Endothelial cell of umbilical vein (primary cell): Measurements from ENCODE around the gene HTT. TPM values are rescaled to one million over a fixed set of nuclear protein-coding genes. Genes with fewer than 3 reads are reported as not detected.

Experiments
- BruUV-seq: library from RNA; stranded (reverse); fragments of 400-500 nt; replicated peaks from 2 replicates; lab custom pipeline; 2021; lab: Mats Ljungman, UMichigan
- CTCF ChIA-PET: fragments of 300-600, 350-600 bp; sonication (Branson Sonifier 250); formaldehyde crosslinking; loops from one replicate; lab custom pipeline; 2021; ENCODE audit warnings: antibody characterized with exemption, inconsistent platforms; lab: Charles Lee
- POLR2A ChIA-PET: fragments of 300-600, 350-600 bp; sonication (Branson Sonifier 250); formaldehyde crosslinking; loops from one replicate; lab custom pipeline; 2021; ENCODE audit warnings: antibody characterized with exemption, inconsistent platforms; lab: Charles Lee
- DNase-seq: peaks from one replicate; pipeline ENCODE4 v3.0.0-alpha.2; 2011; ENCODE audit warnings: low read depth, low spot score
- FAIRE-seq: peaks from 2 replicates; lab custom pipeline; 2011; peaks lifted over from hg19 to GRCh38; lab: Jason Lieb, UNC
- H2AFZ ChIP-seq: 2 replicates; pipeline ENCODE4 v1.6.0; 2012; ENCODE audit warnings: low read depth, low read length, control low read depth, inconsistent platforms
- H3K27ac ChIP-seq: 2 replicates; pipeline ENCODE4 v1.5.1; 2011; ENCODE audit warnings: low read depth, mild to moderate bottlenecking, control low read depth, low read length, moderate library complexity; ENCODE audit not compliant: insufficient read depth
- H3K27me3 ChIP-seq, 2 experiments: 2 replicates each; pipeline versions ENCODE4 v1.6.0 to v1.6.1; 2011; ENCODE audit warnings: low read length in 2 of 2, mixed read lengths in 1 of 2; ENCODE audit not compliant: control insufficient read depth in 2 of 2, insufficient read depth in 2 of 2
- H3K36me3 ChIP-seq, 2 experiments: 2 replicates in 1 of 2; 3 replicates in 1 of 2; pipeline ENCODE4 v1.5.1; 2011; ENCODE audit warnings: low read length in 2 of 2, mild to moderate bottlenecking in 1 of 2, moderate library complexity in 1 of 2; ENCODE audit not compliant: control insufficient read depth in 2 of 2, insufficient read depth in 2 of 2; ENCODE audit errors: extremely low read depth in 1 of 2
- H3K4me1 ChIP-seq: 3 replicates; pipeline ENCODE4 v1.5.1; 2011; ENCODE audit warnings: mild to moderate bottlenecking, low read length; ENCODE audit not compliant: control insufficient read depth, insufficient read depth; ENCODE audit errors: extremely low read depth
- H3K4me2 ChIP-seq: 2 replicates; pipeline ENCODE4 v1.6.1; 2011; ENCODE audit warnings: low read length, control low read depth, mixed read lengths; ENCODE audit not compliant: insufficient read depth
- H3K4me3 ChIP-seq, 3 experiments: fragments of 200-600 bp in 1 of 3; sonication (generic), shearing (Covaris generic) in 1 of 3; replicated peaks in 1 of 3; 2 replicates each; pipeline ENCODE4 v1.5.1; 2011 to 2016; ENCODE audit warnings: control low read depth in 3 of 3, low read length in 3 of 3, mild to moderate bottlenecking in 2 of 3, inconsistent platforms in 1 of 3, low read depth in 1 of 3, moderate library complexity in 1 of 3; ENCODE audit not compliant: insufficient read depth in 1 of 3
- H3K79me2 ChIP-seq: 2 replicates; pipeline ENCODE4 v1.6.0; 2012; ENCODE audit warnings: low read length, inconsistent platforms; ENCODE audit not compliant: control insufficient read depth, insufficient read depth
- H3K9ac ChIP-seq: replicated peaks from 2 replicates; pipeline ENCODE3; 2011; ENCODE audit warnings: low read length, control low read depth; ENCODE audit not compliant: insufficient read depth; ENCODE audit errors: extremely low read depth
- H3K9me1 ChIP-seq: replicated peaks from 3 replicates; pipeline ENCODE4 v1.6.0; 2011; ENCODE audit warnings: mild to moderate bottlenecking, low read length; ENCODE audit not compliant: control insufficient read depth, insufficient read depth; ENCODE audit errors: extremely low read depth
- H3K9me3 ChIP-seq: replicated peaks from 2 replicates; pipeline ENCODE4 v1.5.1; 2012; ENCODE audit warnings: low read length, inconsistent platforms; ENCODE audit not compliant: control insufficient read depth, insufficient read depth
- H4K20me1 ChIP-seq: replicated peaks from 2 replicates; pipeline ENCODE3; 2011; ENCODE audit warnings: mild to moderate bottlenecking, low read length; ENCODE audit not compliant: control insufficient read depth, insufficient read depth; ENCODE audit errors: extremely low read depth
- EZH2 ChIP-seq: IDR thresholded peaks from 2 replicates; pipeline ENCODE4 v1.6.1; 2012; ENCODE audit warnings: borderline replicate concordance, low read depth, mild to moderate bottlenecking, moderate library complexity, low read length, inconsistent platforms; ENCODE audit not compliant: severe bottlenecking
- FOS ChIP-seq: IDR thresholded peaks from 2 replicates; pipeline ENCODE4 v1.6.1; 2011; ENCODE audit warnings: mild to moderate bottlenecking, low read length, moderate library complexity, borderline replicate concordance; ENCODE audit not compliant: insufficient read depth
- GATA2 ChIP-seq: IDR thresholded peaks from 2 replicates; pipeline ENCODE4 v1.7.0; 2011; ENCODE audit warnings: low read depth, mild to moderate bottlenecking, moderate library complexity, mixed read lengths, low read length; ENCODE audit not compliant: insufficient read length, insufficient read depth
- JUN ChIP-seq: IDR thresholded peaks from 2 replicates; pipeline ENCODE4 v1.6.1; 2011; ENCODE audit warnings: borderline replicate concordance, low read depth; ENCODE audit not compliant: insufficient read length, insufficient read depth
- MYC ChIP-seq: IDR thresholded peaks from one replicate; pipeline ENCODE4 v1.6.1; 2011; ENCODE audit warnings: mild to moderate bottlenecking, low read depth, low read length
- POLR2A ChIP-seq: IDR thresholded peaks from 2 replicates; pipeline ENCODE4 v1.6.1; 2012; ENCODE audit warnings: low read depth, mild to moderate bottlenecking, control low read depth, low read length
- POLR2AphosphoS5 ChIP-seq: IDR thresholded peaks from 2 replicates; pipeline ENCODE4 v1.6.1; 2012; ENCODE audit warnings: low read depth, mild to moderate bottlenecking, control low read depth, low read length, moderate library complexity; ENCODE audit not compliant: insufficient read depth
- dilution Hi-C: fragments of 300-500 bp; cut with MboI; formaldehyde crosslinking; loops from one replicate; pipeline ENCODE4 v1.15.0; 2019; ENCODE audit warnings: low sequenced_read_pairs; ENCODE audit not compliant: extremely low pct_ligation_motif_present
- intact Hi-C: fragments of 100-400 bp; cut with micrococcal nuclease; formaldehyde crosslinking; loops from one replicate; pipeline ENCODE4 v1.10.0; 2022
- polyA plus RNA-seq, 4 experiments: library from polyadenylated mRNA; depleted of rRNA in 3 of 4; stranded (reverse) in 3 of 4; unstranded in 1 of 4; fragments of >200 nt; gene quantifications; 2 replicates each; pipeline versions ENCODE4 v1.2.1 to v1.2.3, GENCODE V29; 2011 to 2012; ENCODE audit warnings: missing spikeins in 1 of 4
- total RNA-seq: library from RNA; stranded (reverse); gene quantifications from 2 replicates; pipeline ENCODE4 v1.2.3, GENCODE V29; 2021
- TF ChIP-seq, protein P1 (sequence below), 2 donors: IDR thresholded peaks; 1 replicate in 1 of 2; 2 replicates in 1 of 2; pipeline ENCODE4 v1.5.1; 2011; ENCODE audit warnings: low read length in 2 of 2, mild to moderate bottlenecking in 2 of 2, moderate library complexity in 2 of 2, control low read depth in 1 of 2, inconsistent platforms in 1 of 2, low read depth in 1 of 2; ENCODE audit not compliant: insufficient read depth in 1 of 2; ENCODE audit errors: extremely low read depth in 1 of 2
- TF ChIP-seq, protein P2 (sequence below): IDR thresholded peaks from 2 replicates; pipeline ENCODE4 v1.6.1; 2011; ENCODE audit not compliant: insufficient read depth, insufficient read length

Gene HTT
- total and polyA plus RNA-seq, 2 donors (not counting 3 experiments of a cell fraction or from before 2014, with no cell fraction given): 15.7 to 61.2 TPM

DNA sequence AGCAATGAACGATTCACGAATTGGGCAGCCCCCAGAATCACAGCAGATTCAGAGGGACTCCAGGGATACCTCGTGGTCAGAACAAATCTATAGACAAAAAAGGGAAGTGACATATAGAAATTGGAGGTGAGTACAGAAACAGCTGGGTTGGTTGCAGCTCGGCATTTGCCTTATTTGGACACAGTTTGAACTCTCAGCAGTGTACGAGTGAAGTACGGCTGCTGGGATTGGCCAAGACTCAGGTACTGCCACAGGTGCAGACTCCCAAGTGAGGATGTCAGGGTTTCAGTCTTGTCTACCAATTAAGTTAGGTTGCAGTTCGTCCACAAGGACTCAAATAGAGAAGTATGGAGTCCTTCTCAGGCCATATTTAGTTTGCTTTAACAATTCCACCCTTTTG lies 28.3 kb upstream of the HTT start:
- Histone ChIP-seq H3K9me3 (no peaks in the 10 kb centered on the region), H4K20me1 (no peaks in the 10 kb centered on the region), H2AFZ (no peak overlapping the region), H3K4me2 (no peak overlapping the region), H3K36me3 (no peaks in the 10 kb centered on the region), H3K4me3 (no peak overlapping the region), H3K79me2 (no peaks in the 10 kb centered on the region), H3K27me3 (no peaks in the 10 kb centered on the region), H3K4me1 (peaks cover 7% of the 10 kb centered on the region), H3K9me1 (no peaks in the 10 kb centered on the region), H3K27ac (no peak overlapping the region), H3K9ac (no peak overlapping the region)
- CTCF ChIA-PET: interaction anchor here (1.0 to 2.7 kb wide), 6 partner anchors 15 to 834 kb away, joined by 3 to 15 read pairs (median 6); no protein-coding TSS in a partner anchor
- intact Hi-C loops (no loop called here), dilution Hi-C loops (no loop called here)
- no TSS peak for BruUV-seq
- POLR2A ChIA-PET: no interaction called here
- DNase-seq: no peak
- no peak for FAIRE-seq
- TF ChIP-seq POLR2A: no peak
- no peak for TF ChIP-seq POLR2AphosphoS5
- no peak for TF ChIP-seq MYC
- no peak for TF ChIP-seq FOS
- TF ChIP-seq, protein P1, sequence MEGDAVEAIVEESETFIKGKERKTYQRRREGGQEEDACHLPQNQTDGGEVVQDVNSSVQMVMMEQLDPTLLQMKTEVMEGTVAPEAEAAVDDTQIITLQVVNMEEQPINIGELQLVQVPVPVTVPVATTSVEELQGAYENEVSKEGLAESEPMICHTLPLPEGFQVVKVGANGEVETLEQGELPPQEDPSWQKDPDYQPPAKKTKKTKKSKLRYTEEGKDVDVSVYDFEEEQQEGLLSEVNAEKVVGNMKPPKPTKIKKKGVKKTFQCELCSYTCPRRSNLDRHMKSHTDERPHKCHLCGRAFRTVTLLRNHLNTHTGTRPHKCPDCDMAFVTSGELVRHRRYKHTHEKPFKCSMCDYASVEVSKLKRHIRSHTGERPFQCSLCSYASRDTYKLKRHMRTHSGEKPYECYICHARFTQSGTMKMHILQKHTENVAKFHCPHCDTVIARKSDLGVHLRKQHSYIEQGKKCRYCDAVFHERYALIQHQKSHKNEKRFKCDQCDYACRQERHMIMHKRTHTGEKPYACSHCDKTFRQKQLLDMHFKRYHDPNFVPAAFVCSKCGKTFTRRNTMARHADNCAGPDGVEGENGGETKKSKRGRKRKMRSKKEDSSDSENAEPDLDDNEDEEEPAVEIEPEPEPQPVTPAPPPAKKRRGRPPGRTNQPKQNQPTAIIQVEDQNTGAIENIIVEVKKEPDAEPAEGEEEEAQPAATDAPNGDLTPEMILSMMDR (IDR thresholded peaks at IDR 0.05; ENCODE audit: extremely low read depth in 1 of 2, insufficient read depth in 1 of 2, low read depth in 1 of 2, low read length in 2 of 2): no peak
- TF ChIP-seq EZH2: no peak
- TF ChIP-seq, protein P2, sequence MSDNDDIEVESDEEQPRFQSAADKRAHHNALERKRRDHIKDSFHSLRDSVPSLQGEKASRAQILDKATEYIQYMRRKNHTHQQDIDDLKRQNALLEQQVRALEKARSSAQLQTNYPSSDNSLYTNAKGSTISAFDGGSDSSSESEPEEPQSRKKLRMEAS: no peak
- TF ChIP-seq JUN: no peak
- TF ChIP-seq GATA2: no peak
